Prostate gland (tissue), 2 donors: ENCODE data around the gene ZFP91. TPM values are rescaled to one million over a fixed set of nuclear protein-coding genes. Genes with fewer than 3 reads are reported as not detected.

Source experiments
- DNase-seq: peaks from one replicate; pipeline ENCODE4 v3.0.0-alpha.2; 2019; ENCODE audit warnings: low spot score
- H3K27ac ChIP-seq, 2 donors: fragments of 200-600 bp; sonication (generic); 2 replicates each; pipeline ENCODE4 v1.5.1; 2017 to 2019
- H3K27me3 ChIP-seq: fragments of 200-600 bp; sonication (generic); replicated peaks from 2 replicates; pipeline ENCODE4 v1.5.1; 2019; ENCODE audit not compliant: insufficient read depth
- H3K36me3 ChIP-seq, 2 donors: fragments of 200-600 bp; sonication (generic); 1 replicate in 1 of 2; 2 replicates in 1 of 2; pipeline versions ENCODE4 v1.5.1 to v1.8.1; 2017 to 2019
- H3K4me1 ChIP-seq: fragments of 200-600 bp; sonication (generic); replicated peaks from 2 replicates; pipeline ENCODE4 v1.5.1; 2019
- H3K4me3 ChIP-seq, 2 donors: fragments of 200-600 bp; sonication (generic); 2 replicates each; pipeline ENCODE4 v1.5.1; 2017 to 2019
- H3K9me3 ChIP-seq: fragments of 200-600 bp; sonication (generic); 2 replicates; pipeline ENCODE4 v1.5.1; 2017
- POLR2A ChIP-seq: fragments of 450-650 bp; IDR thresholded peaks from one replicate; pipeline ENCODE4 v1.6.1; 2016; ENCODE audit warnings: antibody characterized with exemption, mild to moderate bottlenecking
- POLR2AphosphoS5 ChIP-seq: sonication (generic); formaldehyde crosslinking; IDR thresholded peaks from one replicate; pipeline ENCODE4 v1.6.1; 2017; ENCODE audit warnings: antibody characterized with exemption
- WGBS: methylation state at CpG from one replicate; pipeline ENCODE4 v1.1.5; 2018; 5-methylcytosine and 5-hydroxymethylcytosine counted together
- intact Hi-C: fragments of 100-400 bp; cut with DNase I; formaldehyde crosslinking; loops from one replicate; pipeline ENCODE4 v1.14.2; 2022
- total RNA-seq, 2 donors: library from RNA; depleted of rRNA; stranded (reverse); fragments of >200 nt; gene quantifications; one replicate each; pipeline ENCODE4 v1.1.0, GENCODE V29; 2016
- TF ChIP-seq, protein P1 (sequence below), 4 experiments: fragments of 200-600 bp in 2 of 4; fragments of 450-650 bp in 2 of 4; sonication (generic) in 2 of 4; IDR thresholded peaks; 1 replicate in 3 of 4; 2 replicates in 1 of 4; pipeline ENCODE4 v1.5.1; 2016 to 2019; ENCODE audit warnings: antibody characterized with exemption in 4 of 4, mild to moderate bottlenecking in 2 of 4, moderate library complexity in 2 of 4

ZFP91 gene
- total RNA-seq, 2 donors from 2014 or later, result 34.0 to 70.7 TPM

DNA sequence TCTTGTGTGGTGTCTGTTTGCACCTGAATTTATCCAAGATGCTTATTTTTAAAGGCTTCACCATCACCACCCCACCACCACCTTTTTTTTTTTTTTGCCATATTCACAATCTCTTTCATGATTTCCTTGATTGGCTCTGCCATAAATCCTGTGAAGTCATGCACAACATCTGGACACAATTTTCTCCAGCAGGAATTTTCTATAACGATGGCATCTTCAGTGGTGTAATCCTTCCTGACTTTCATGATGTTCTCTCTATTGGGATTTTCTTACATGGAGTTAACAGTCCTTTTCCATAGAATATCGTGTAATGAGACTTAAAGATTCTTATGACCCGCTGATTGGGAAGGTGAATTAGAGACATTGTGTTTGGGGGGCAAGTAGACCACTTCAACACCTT is 17.8 kb downstream of the ZFP91 start:
- DNase-seq, result no peak
- Histone ChIP-seq H3K36me3 (no peaks in the 10 kb centered on the region), H3K4me3 (no peak overlapping the region), H3K27me3 (no peaks in the 10 kb centered on the region), H3K27ac (no peak overlapping the region), H3K4me1 (no peaks in the 10 kb centered on the region), H3K9me3 (no peaks in the 10 kb centered on the region)
- WGBS, result 84% methylated on average over 3 of the region's 3 CpGs
- TF ChIP-seq, protein P1, sequence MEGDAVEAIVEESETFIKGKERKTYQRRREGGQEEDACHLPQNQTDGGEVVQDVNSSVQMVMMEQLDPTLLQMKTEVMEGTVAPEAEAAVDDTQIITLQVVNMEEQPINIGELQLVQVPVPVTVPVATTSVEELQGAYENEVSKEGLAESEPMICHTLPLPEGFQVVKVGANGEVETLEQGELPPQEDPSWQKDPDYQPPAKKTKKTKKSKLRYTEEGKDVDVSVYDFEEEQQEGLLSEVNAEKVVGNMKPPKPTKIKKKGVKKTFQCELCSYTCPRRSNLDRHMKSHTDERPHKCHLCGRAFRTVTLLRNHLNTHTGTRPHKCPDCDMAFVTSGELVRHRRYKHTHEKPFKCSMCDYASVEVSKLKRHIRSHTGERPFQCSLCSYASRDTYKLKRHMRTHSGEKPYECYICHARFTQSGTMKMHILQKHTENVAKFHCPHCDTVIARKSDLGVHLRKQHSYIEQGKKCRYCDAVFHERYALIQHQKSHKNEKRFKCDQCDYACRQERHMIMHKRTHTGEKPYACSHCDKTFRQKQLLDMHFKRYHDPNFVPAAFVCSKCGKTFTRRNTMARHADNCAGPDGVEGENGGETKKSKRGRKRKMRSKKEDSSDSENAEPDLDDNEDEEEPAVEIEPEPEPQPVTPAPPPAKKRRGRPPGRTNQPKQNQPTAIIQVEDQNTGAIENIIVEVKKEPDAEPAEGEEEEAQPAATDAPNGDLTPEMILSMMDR (IDR thresholded peaks at IDR 0.05), result no peak
- no peak for TF ChIP-seq POLR2AphosphoS5
- no peak for TF ChIP-seq POLR2A
- intact Hi-C loops, result no loop called here

DNA sequence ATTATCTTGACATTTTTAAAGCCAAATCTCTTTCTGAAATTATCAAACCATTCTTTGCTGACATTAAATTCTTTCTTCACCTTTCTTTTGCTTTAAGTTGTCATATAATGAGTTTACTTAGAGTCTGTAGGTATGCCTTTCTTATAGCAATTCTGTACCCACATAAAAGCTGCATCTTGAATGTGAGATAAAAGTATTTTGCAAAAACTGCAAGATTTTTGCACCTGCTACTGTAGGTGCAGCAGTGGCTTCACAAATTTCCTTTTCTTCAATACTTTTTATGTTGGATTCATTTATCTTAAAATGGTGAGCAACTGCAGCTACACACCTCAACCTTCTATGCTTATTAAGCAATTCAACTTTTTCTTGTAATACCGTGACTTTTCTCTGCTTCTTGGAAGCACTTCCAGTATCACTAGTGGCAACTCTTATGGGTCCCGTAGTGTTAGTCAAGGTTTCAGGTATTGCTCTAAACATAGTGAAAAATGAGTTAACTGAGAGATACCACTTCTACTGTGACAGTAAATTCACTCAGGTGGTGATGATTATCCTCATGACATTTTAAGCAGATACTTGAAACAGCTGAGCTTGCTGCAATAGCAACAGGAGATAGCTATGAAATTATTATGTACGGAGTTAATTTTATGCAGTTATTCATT is 18.8 kb downstream of the ZFP91 start:
- no peak for DNase-seq
- Histone ChIP-seq H3K4me3 (no peak overlapping the region), H3K4me1 (no peaks in the 10 kb centered on the region), H3K27me3 (no peaks in the 10 kb centered on the region), H3K27ac (no peak overlapping the region), H3K9me3 (no peaks in the 10 kb centered on the region), H3K36me3 (no peaks in the 10 kb centered on the region)
- TF ChIP-seq POLR2A, result no peak
- TF ChIP-seq, protein P1 (IDR thresholded peaks at IDR 0.05), result no peak
- no peak for TF ChIP-seq POLR2AphosphoS5
- 92% methylated on average over 3 of the region's 3 CpGs for WGBS
- intact Hi-C loops, result no loop called here

DNA sequence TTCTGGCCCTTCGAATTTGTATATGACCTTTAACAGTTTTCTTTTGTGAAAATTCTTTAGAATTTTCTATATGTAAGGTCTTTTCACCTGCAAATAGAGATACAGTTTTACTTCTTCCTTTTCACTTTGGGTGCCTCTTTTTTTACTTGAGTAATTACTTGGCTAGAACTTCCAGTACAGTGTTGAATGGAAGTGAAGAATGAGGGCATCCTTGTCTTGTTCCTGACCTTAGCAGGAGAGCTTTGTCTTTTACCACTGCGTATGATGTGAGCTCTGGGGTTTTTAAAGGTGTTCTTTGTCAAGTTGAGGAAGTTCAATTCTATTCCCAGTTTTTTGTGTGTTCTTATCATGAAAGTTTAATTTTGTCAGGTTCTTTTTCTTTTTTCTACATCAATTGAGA is 21.6 kb downstream of the ZFP91 start:
- WGBS, result 86% methylated on average over 2 of the region's 2 CpGs
- Histone ChIP-seq H3K4me3 (no peak overlapping the region), H3K36me3 (no peaks in the 10 kb centered on the region), H3K27ac (no peak overlapping the region), H3K4me1 (no peaks in the 10 kb centered on the region), H3K27me3 (no peaks in the 10 kb centered on the region), H3K9me3 (no peaks in the 10 kb centered on the region)
- no peak for DNase-seq
- intact Hi-C loops, result no loop called here
- TF ChIP-seq, protein P1 (IDR thresholded peaks at IDR 0.05), result no peak
- no peak for TF ChIP-seq POLR2AphosphoS5
- no peak for TF ChIP-seq POLR2A

DNA sequence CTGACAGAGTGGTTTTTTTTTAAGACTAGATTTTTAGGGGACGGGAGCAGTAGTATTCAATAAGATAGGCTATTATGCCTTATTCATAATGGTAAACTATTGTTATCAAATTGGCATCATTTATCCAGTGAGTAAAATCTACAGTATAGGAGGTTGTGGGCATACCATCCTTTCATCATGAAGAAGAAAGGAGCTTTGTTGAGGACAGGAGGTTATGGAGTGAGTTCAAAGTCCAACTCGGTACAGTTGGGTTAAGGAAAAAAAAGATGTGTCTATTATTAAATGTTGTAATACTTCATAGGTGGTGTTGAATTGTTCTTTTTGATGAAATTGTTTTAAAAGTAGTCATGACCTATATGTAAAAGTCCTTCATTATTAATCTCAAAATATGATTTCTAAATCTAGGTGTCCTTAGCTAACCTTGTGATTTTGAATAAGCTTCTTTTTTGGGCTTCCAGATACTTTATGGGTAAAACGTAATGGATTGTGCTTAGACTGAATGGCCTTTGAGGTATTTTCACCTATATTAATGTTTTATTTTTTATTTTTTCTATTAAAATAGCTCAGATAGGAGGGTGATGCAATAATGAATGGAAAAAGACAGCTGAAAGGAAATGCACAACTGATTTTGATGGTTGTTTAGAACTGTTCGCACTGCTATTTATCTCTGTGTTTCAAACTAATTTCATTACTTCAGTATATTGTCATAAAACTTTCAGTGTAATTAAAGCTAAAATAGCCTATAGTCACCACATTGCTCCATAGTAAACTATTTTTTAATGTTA is 28.3 kb downstream of the ZFP91 start:
- Histone ChIP-seq H3K9me3 (no peaks in the 10 kb centered on the region), H3K36me3 (no peaks in the 10 kb centered on the region), H3K27me3 (no peaks in the 10 kb centered on the region), H3K4me3 (no peak overlapping the region), H3K27ac (no peak overlapping the region), H3K4me1 (no peaks in the 10 kb centered on the region)
- TF ChIP-seq, protein P1 (IDR thresholded peaks at IDR 0.05), result no peak
- no peak for TF ChIP-seq POLR2A
- TF ChIP-seq POLR2AphosphoS5, result no peak
- intact Hi-C loops, result no loop called here
- 87% methylated on average over 4 of the region's 4 CpGs for WGBS
- DNase-seq, result no peak

DNA sequence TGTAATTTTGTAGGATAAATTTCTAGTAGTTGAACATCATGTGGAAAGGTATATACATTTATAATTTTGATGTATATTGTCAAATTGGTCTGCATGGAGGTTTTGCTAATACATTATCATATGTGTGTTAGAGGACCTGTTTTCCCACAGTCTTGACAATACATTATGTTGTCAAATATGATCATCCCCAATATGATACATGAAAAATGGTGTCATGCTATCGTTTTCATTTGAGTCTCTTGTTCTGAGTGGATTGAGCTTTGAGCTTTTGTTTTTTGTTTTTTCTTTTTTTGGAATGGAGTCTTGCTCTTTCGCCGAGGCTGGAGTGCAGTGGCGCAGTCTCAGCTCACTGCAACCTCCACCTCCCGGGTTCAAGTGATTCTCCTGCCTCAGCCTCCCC is 29.5 kb downstream of the ZFP91 start:
- WGBS, result 97% methylated on average over 5 of the region's 5 CpGs

More for the DNA sequence above, 29.5 kb downstream of the ZFP91 start:
- no peaks in the 10 kb centered on the region for H3K27me3 ChIP-seq
- TF ChIP-seq, protein P1 (IDR thresholded peaks at IDR 0.05), result no peak
- TF ChIP-seq POLR2A (no peak), POLR2AphosphoS5 (no peak)
- no peaks in the 10 kb centered on the region for H3K9me3 ChIP-seq
- H3K36me3 ChIP-seq, result no peaks in the 10 kb centered on the region
- no peaks in the 10 kb centered on the region for H3K4me1 ChIP-seq
- no peak overlapping the region for H3K27ac ChIP-seq
- H3K4me3 ChIP-seq, result no peak overlapping the region
- intact Hi-C loops, result no loop called here
- no peak for DNase-seq
